MM.1S (cell line): ENCODE data around the gene EIF4E1B.

Experiments used
- CTCF ChIP-seq: fragments of 300-600 bp; sonication (generic); IDR thresholded peaks from 2 replicates; pipeline ENCODE4 v1.5.1; 2016; ENCODE audit warnings: antibody characterized with exemption, low read length, mixed read lengths
- EZH2 ChIP-seq: fragments of 300-600 bp; sonication (generic); optimal IDR thresholded peaks from 2 replicates; pipeline ENCODE3; 2017; ENCODE audit warnings: low read depth, mild to moderate bottlenecking, antibody characterized with exemption, low read length, mixed read lengths

- TF ChIP-seq CTCF: no peak
- no peak for TF ChIP-seq EZH2
These were observed 44.3 kb downstream of the EIF4E1B start for GRCh38 chr5:176674799-176675198.
